Tibial artery (tissue), 4 donors: ENCODE data around the gene THPO.
A peak's percentile ranks its signal among the peaks of the same experiment; 100 is the strongest.

Experiments used
- DNase-seq, 2 donors: peaks; one replicate each; pipeline ENCODE4 v3.0.0-alpha.2; 2019
- H3K27ac ChIP-seq, 2 donors: fragments of 200-600 bp; sonication (generic) in 1 of 2; 1 replicate in 1 of 2; 2 replicates in 1 of 2; pipeline ENCODE4 v1.5.1; 2018 to 2019; ENCODE audit warnings: mild to moderate bottlenecking in 1 of 2
- H3K27me3 ChIP-seq, 2 donors: fragments of 200-600 bp; sonication (generic) in 1 of 2; one replicate each; pipeline versions ENCODE4 v1.5.1 to v1.6.0; 2016 to 2019
- H3K36me3 ChIP-seq, 3 donors: fragments of 200-600 bp; sonication (generic) in 2 of 3; one replicate each; pipeline ENCODE4 v1.5.1; 2016 to 2019; ENCODE audit warnings: mild to moderate bottlenecking in 2 of 3
- H3K4me1 ChIP-seq, 4 donors: fragments of 200-600 bp; sonication (generic) in 2 of 4; 1 replicate in 3 of 4; 2 replicates in 1 of 4; pipeline ENCODE4 v1.5.1; 2016 to 2019
- H3K4me3 ChIP-seq, 2 donors: fragments of 200-600 bp; sonication (generic) in 1 of 2; 1 replicate in 1 of 2; 2 replicates in 1 of 2; pipeline ENCODE4 v1.5.1; 2018 to 2019; ENCODE audit warnings: mild to moderate bottlenecking in 2 of 2
- H3K9me3 ChIP-seq, 3 donors: fragments of 200-600 bp; sonication (generic) in 1 of 3; one replicate each; pipeline ENCODE4 v1.5.1; 2016 to 2019
- intact Hi-C: fragments of 100-400 bp; cut with DNase I; formaldehyde crosslinking; loops from one replicate; pipeline ENCODE4 v1.15.0; 2023; ENCODE audit warnings: low total_unique reads
- TF ChIP-seq, protein P1 (sequence below), 2 experiments: fragments of 200-600 bp in 1 of 2; fragments of 450-650 bp in 1 of 2; IDR thresholded peaks; one replicate each; pipeline ENCODE4 v1.5.1; 2017 to 2019; ENCODE audit warnings: antibody characterized with exemption in 2 of 2, mild to moderate bottlenecking in 1 of 2, moderate library complexity in 1 of 2

Gene THPO

DNA sequence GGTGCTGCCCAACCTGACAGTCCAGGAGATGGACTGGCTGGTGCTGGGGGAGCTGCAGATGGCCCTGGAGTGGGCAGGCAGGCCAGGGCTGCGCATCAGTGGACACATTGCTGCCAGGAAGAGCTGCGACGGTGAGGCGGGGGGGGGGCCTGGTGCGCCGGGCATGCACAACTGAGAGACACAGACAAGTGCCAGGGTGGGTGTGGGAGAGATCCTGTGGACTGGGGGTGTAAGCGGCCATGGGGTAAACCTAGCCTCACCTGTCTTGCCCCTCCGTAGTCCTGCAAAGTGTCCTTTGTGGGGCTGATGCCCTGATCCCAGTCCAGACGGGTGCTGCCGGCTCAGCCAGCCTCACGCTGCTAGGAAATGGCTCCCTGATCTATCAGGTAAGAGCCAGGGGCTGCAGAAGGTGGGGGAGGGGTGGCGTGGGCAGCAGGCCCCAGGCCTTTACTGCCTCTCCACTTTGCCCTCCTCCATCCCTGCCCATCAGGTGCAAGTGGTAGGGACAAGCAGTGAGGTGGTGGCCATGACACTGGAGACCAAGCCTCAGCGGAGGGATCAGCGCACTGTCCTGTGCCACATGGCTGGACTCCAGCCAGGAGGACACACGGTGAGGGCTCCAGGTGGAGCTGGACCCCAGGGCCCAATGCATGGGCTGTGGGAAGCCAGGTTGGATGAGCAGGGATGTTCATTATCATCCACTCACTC, 5.2 kb upstream of the THPO start:
- DNase-seq = peak in 1 of 2 donors; percentile 47
- intact Hi-C loops = no loop called here
- H3K9me3 ChIP-seq = no peaks in the 10 kb centered on the region
- peaks cover 0 to 21% (median 16%) of the 10 kb centered on the region in 4 donors for H3K4me1 ChIP-seq
- no peak overlapping the region for H3K4me3 ChIP-seq
- H3K27me3 ChIP-seq = peaks cover 0 to under 1% of the 10 kb centered on the region in 2 donors
- H3K36me3 ChIP-seq = peaks cover 0 to 16% (median 14%) of the 10 kb centered on the region in 3 donors
- H3K27ac ChIP-seq = no peak overlapping the region
- TF ChIP-seq, protein P1, sequence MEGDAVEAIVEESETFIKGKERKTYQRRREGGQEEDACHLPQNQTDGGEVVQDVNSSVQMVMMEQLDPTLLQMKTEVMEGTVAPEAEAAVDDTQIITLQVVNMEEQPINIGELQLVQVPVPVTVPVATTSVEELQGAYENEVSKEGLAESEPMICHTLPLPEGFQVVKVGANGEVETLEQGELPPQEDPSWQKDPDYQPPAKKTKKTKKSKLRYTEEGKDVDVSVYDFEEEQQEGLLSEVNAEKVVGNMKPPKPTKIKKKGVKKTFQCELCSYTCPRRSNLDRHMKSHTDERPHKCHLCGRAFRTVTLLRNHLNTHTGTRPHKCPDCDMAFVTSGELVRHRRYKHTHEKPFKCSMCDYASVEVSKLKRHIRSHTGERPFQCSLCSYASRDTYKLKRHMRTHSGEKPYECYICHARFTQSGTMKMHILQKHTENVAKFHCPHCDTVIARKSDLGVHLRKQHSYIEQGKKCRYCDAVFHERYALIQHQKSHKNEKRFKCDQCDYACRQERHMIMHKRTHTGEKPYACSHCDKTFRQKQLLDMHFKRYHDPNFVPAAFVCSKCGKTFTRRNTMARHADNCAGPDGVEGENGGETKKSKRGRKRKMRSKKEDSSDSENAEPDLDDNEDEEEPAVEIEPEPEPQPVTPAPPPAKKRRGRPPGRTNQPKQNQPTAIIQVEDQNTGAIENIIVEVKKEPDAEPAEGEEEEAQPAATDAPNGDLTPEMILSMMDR (IDR thresholded peaks at IDR 0.05) = no peak

DNA sequence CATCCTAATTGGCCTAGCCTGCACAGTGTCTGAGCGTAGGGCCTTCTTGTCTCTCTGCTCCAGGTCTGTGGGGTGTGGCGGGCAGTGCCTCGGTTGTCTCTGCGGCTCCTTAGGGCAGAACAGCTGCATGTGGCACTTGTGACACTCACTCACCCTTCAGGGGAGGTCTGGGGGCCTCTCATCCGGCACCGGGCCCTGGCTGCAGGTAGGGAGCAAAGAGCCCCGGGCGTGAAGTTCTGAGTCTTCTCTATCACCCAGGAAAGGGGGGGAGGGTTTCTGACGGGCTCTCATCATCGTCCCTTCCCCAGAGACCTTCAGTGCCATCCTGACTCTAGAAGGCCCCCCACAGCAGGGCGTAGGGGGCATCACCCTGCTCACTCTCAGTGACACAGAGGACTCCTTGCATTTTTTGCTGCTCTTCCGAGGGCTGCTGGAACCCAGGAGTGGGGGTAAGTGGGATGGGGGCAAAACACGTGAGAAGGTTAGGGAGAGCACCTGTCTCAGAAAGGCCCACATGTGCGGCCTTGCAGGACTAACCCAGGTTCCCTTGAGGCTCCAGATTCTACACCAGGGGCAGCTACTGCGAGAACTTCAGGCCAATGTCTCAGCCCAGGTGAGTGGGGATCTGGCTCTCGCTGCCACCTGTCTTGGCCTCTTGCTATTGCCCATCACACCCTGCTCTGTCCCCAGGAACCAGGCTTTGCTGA, 4.5 kb upstream of the THPO start:
- TF ChIP-seq, protein P1 (IDR thresholded peaks at IDR 0.05) = no peak
- H3K36me3 ChIP-seq = peaks cover 0 to 16% (median 9%) of the 10 kb centered on the region in 3 donors
- H3K4me3 ChIP-seq = no peak overlapping the region
- peaks cover 0 to 21% (median 16%) of the 10 kb centered on the region in 4 donors for H3K4me1 ChIP-seq
- intact Hi-C loops = no loop called here
- no peaks in the 10 kb centered on the region for H3K9me3 ChIP-seq
- H3K27me3 ChIP-seq = peaks cover 0 to 3% of the 10 kb centered on the region in 2 donors
- no peak overlapping the region for H3K27ac ChIP-seq
- DNase-seq = peak in 1 of 2 donors; percentile 38

DNA sequence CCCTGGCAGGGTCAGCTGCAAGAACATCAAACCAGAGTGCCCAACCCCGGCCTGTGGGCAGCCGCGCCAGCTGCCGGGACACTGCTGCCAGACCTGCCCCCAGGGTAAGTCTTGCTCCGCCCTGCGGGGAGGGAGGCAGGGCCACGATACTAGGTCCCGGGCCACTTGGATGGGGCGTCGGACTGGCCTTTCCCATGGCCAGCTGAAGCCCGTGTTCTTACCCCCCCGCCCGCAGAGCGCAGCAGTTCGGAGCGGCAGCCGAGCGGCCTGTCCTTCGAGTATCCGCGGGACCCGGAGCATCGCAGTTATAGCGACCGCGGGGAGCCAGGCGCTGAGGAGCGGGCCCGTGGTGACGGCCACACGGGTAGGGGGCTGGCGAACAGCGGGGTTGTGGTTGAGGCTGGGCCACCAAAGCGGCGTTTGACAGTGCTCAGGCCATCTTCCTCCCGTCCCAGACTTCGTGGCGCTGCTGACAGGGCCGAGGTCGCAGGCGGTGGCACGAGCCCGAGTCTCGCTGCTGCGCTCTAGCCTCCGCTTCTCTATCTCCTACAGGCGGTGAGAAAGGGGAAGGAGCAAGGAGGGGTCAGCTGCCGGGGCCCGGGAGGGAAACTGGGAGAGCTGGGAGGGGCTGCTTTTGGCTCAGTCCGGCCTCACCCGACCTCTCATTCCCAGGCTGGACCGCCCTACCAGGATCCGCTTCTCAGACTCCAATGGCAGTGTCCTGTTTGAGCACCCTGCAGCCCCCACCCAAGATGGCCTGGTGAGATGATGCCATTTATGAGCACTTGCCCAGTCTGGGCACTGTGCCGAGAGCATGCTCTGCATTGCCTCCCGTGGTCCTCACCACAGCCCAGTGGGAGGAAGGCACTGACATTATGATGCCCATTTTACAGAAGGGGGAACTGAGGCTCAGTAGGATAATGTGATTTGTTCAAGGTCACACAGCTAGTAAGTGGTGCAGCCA, 3.5 kb upstream of the THPO start:
- Histone ChIP-seq H3K9me3 (no peaks in the 10 kb centered on the region), H3K4me1 (peaks cover 0 to 21% (median 16%) of the 10 kb centered on the region in 4 donors), H3K27ac (peak overlapping the region; percentile 33 to 61), H3K36me3 (peaks cover 0 to 9% (median 3%) of the 10 kb centered on the region in 3 donors), H3K4me3 (peak overlapping the region; percentile 58 to 69), H3K27me3 (peaks cover 0 to 3% of the 10 kb centered on the region in 2 donors)
- intact Hi-C loops = no loop called here
- TF ChIP-seq, protein P1 (IDR thresholded peaks at IDR 0.05) = no peak
- DNase-seq = peak; percentile 51 to 83

DNA sequence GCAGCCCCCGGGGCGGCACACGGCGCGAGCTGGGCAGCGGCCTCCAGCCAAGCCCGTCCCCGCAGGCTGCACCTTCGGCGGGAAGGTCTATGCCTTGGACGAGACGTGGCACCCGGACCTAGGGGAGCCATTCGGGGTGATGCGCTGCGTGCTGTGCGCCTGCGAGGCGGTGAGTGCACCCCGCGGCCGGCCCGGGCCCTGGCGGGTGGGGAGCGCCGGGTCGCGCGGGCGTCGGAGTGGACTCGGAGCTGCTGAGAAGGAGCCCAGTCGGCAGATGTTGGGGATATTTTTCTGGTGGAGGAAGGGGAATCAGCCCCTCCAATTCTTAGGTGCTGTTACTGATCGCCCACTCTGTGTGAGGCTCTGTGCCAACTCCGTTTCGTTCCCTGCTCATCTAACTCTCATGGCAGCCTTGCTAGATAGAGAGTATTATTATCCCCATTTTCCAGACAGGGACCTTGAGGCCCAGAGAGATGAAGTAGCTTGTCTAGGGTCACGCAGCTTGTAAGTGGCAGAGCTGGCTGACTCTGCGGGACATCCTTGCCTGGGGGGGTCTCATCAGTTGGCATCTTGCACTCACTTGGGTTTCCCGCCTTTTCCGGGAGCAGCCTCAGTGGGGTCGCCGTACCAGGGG, 2.7 kb upstream of the THPO start:
- Histone ChIP-seq H3K27me3 (peaks cover 0 to 3% of the 10 kb centered on the region in 2 donors), H3K4me1 (peaks cover 0 to 21% (median 16%) of the 10 kb centered on the region in 4 donors), H3K4me3 (peak overlapping the region; percentile 58 to 69), H3K27ac (peak overlapping the region; percentile 61 to 72), H3K9me3 (no peaks in the 10 kb centered on the region), H3K36me3 (peaks cover 0 to 3% (median under 1%) of the 10 kb centered on the region in 3 donors)
- intact Hi-C loops = no loop called here
- TF ChIP-seq, protein P1 (IDR thresholded peaks at IDR 0.05) = no peak
- DNase-seq = no peak

DNA sequence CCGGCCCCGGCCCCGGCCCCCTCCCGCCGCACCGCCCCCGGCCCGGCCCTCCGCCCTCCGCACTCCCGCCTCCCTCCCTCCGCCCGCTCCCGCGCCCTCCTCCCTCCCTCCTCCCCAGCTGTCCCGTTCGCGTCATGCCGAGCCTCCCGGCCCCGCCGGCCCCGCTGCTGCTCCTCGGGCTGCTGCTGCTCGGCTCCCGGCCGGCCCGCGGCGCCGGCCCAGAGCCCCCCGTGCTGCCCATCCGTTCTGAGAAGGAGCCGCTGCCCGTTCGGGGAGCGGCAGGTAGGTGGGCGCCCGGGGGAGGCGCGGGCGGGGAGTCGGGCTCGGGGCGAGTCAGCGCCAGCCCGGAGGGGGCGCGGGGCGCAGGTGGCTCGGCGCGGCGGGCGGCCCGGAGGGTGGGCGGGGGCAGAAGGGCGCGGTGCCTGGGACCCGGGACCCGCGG, 2.2 kb upstream of the THPO start:
- H3K4me3 ChIP-seq = peak overlapping the region; percentile 58 to 69
- DNase-seq = peak; percentile 74 to 84

More for the DNA sequence above, 2.2 kb upstream of the THPO start:
- Histone ChIP-seq H3K9me3 (no peaks in the 10 kb centered on the region), H3K27ac (peak overlapping the region in 1 of 2 donors; percentile 72), H3K36me3 (peaks cover 0 to 3% (median 0%) of the 10 kb centered on the region in 3 donors), H3K4me1 (peaks cover 0 to 21% (median 16%) of the 10 kb centered on the region in 4 donors), H3K27me3 (peaks cover 0 to 3% of the 10 kb centered on the region in 2 donors)
- intact Hi-C loops = no loop called here
- TF ChIP-seq, protein P1 (IDR thresholded peaks at IDR 0.05) = no peak
